C4-2B (cell line): Measurements from ENCODE around the gene SULT1A2.

Source experiments
- CTCF ChIP-seq: fragments of 450-650 bp; conservative IDR thresholded peaks from 2 replicates; pipeline ENCODE4 v1.5.1; 2017; ENCODE audit warnings: mild to moderate bottlenecking
- ZFX ChIP-seq: fragments of 450-650 bp; IDR thresholded peaks from 2 replicates; pipeline ENCODE4 v1.6.1; 2017

GRCh38 chr16:28609631-28610594 lies 13.1 kb upstream of the SULT1A2 start, which contains the start of gene SULT1A1:
- no peak for TF ChIP-seq CTCF
- TF ChIP-seq ZFX, result no peak
